H1 (cell line): ENCODE results near the gene CASR.

Experiments used
- BRCA1 ChIP-seq: IDR thresholded peaks from 2 replicates; pipeline ENCODE4 v1.6.1; 2012; ENCODE audit warnings: low read depth, low read length, improper control_type of control experiment
- EZH2 ChIP-seq: fragments of 200-600 bp; sonication (generic); IDR thresholded peaks from 2 replicates; pipeline ENCODE4 v1.7.1; 2012; ENCODE audit warnings: low read depth, mild to moderate bottlenecking, moderate library complexity, low read length, inconsistent platforms; ENCODE audit not compliant: severe bottlenecking
- GABPA ChIP-seq: IDR thresholded peaks from 2 replicates; pipeline ENCODE4 v1.6.1; 2011; ENCODE audit warnings: mild to moderate bottlenecking, low read length, moderate library complexity, borderline replicate concordance; ENCODE audit not compliant: insufficient read depth
- JUND ChIP-seq: IDR thresholded peaks from 2 replicates; pipeline ENCODE4 v1.6.1; 2011; ENCODE audit warnings: mild to moderate bottlenecking, improper control_type of control experiment, low read length
- POLR2A ChIP-seq, 2 experiments: IDR thresholded peaks; 1 replicate in 1 of 2; 2 replicates in 1 of 2; pipeline ENCODE4 v1.6.1; 2011; ENCODE audit warnings: low read depth in 2 of 2, low read length in 2 of 2, mild to moderate bottlenecking in 2 of 2; ENCODE audit errors: control extremely low read depth in 1 of 2
- ZNF274 ChIP-seq: IDR thresholded peaks from 2 replicates; pipeline ENCODE4 v1.7.0; 2012; ENCODE audit warnings: low read length, borderline replicate concordance; ENCODE audit errors: extremely low read depth
- TF ChIP-seq, protein P1 (sequence below), 3 experiments: IDR thresholded peaks; 1 replicate in 2 of 3; 2 replicates in 1 of 3; pipeline versions ENCODE4 v1.5.1 to v1.6.1; 2011; ENCODE audit warnings: low read length in 3 of 3, mild to moderate bottlenecking in 3 of 3, inconsistent platforms in 2 of 3, low read depth in 1 of 3, moderate library complexity in 1 of 3; ENCODE audit not compliant: insufficient read depth in 1 of 3; ENCODE audit errors: control extremely low read depth in 1 of 3

GRCh38 chr3:122232485-122232884 is 49.0 kb downstream of the CASR start:
- TF ChIP-seq POLR2A (IDR thresholded peaks at IDR 0.05; ENCODE audit: control extremely low read depth in 1 of 2, low read depth in 2 of 2, low read length in 2 of 2) (no peak), BRCA1 (no peak), GABPA (no peak), EZH2 (no peak), ZNF274 (no peak), JUND (no peak)
- TF ChIP-seq, protein P1, sequence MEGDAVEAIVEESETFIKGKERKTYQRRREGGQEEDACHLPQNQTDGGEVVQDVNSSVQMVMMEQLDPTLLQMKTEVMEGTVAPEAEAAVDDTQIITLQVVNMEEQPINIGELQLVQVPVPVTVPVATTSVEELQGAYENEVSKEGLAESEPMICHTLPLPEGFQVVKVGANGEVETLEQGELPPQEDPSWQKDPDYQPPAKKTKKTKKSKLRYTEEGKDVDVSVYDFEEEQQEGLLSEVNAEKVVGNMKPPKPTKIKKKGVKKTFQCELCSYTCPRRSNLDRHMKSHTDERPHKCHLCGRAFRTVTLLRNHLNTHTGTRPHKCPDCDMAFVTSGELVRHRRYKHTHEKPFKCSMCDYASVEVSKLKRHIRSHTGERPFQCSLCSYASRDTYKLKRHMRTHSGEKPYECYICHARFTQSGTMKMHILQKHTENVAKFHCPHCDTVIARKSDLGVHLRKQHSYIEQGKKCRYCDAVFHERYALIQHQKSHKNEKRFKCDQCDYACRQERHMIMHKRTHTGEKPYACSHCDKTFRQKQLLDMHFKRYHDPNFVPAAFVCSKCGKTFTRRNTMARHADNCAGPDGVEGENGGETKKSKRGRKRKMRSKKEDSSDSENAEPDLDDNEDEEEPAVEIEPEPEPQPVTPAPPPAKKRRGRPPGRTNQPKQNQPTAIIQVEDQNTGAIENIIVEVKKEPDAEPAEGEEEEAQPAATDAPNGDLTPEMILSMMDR (IDR thresholded peaks at IDR 0.05; ENCODE audit: control extremely low read depth in 1 of 3, insufficient read depth in 1 of 3, low read depth in 1 of 3, low read length in 3 of 3): no peak
